ENCODE data around the gene ROCK1.

Gene ROCK1

GRCh38 chr18:21105936-21106335 lies 5.7 kb downstream of the ROCK1 start:
- no peak for DNase-seq (ENCODE audit: low spot score)

- DNase-seq (ENCODE audit: low spot score) = no peak
Observed at GRCh38 chr18:21101172-21101571, 10.4 kb downstream of the ROCK1 start.

- no peak for DNase-seq (ENCODE audit: low spot score)
Observed at GRCh38 chr18:21100678-21101077, 10.9 kb downstream of the ROCK1 start.

- no peak for DNase-seq (ENCODE audit: low spot score)
Observed at GRCh38 chr18:21100146-21100545, 11.5 kb downstream of the ROCK1 start.

- no peak for DNase-seq (ENCODE audit: low spot score)
Observed at GRCh38 chr18:21099442-21099841, 12.2 kb downstream of the ROCK1 start.

- DNase-seq (ENCODE audit: low spot score) = no peak
Observed at GRCh38 chr18:21096760-21097159, 14.9 kb downstream of the ROCK1 start.

GRCh38 chr18:21093133-21093532 lies 18.5 kb downstream of the ROCK1 start:
- no peak for DNase-seq (ENCODE audit: low spot score)

- DNase-seq (ENCODE audit: low spot score) = no peak
Observed at GRCh38 chr18:21090680-21091079, 20.9 kb downstream of the ROCK1 start.

DNA sequence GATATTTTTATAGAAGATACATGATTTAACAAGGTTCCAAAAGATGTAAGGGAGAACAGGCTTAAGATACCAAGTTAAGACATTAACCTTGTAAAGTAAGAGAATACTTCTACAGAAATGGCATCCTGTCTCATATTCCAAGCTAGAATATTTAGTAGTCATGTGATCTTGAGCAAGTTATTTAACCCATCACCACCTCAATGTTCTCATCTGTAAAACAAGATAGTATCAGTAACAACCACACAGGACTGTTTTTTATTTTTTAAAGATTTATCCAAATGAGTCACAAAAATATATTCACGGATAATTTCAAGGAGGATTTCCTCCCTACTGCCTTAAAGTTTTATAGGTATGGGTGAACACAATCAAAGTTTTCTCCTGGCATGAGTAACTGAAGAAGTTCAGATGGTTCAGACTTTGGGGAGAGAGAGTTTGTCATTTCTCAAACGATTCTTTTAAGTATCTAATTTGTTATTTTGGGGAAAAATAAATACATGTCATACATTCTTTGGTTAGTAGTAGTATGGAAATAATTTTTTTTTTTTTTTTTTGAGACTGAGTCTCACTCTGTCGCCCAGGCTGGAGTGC lies 25.9 kb downstream of the ROCK1 start:
- DNase-seq (ENCODE audit: low spot score) = no peak

DNA sequence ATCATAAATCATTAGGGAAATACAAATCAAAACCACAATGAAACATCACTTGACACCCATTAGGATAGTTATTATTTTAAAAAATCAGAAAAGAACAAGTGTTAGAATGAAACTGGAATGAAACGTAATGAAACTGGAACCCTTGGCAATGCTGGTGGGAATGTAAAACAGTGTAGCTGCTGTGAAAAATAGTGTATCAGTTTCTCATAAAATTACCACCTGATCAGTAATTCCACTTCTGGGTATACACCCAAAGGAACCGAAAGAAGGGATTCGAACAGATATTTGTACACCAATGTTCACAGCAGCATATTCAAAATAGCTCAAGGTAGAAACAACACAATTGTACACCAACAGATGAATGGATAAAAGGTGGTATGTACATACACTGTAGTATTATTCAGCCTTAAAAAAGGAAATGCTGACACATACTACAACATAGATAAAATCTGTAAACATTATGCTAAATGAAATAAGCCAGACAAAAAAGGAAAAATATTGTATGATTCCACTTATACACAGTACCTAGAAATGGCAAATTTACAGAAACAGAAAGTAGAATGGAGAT lies 27.0 kb downstream of the ROCK1 start:
- no peak for DNase-seq (ENCODE audit: low spot score)

- no peak for DNase-seq (ENCODE audit: low spot score)
Observed at GRCh38 chr18:21083017-21083416, 28.6 kb downstream of the ROCK1 start.

DNA sequence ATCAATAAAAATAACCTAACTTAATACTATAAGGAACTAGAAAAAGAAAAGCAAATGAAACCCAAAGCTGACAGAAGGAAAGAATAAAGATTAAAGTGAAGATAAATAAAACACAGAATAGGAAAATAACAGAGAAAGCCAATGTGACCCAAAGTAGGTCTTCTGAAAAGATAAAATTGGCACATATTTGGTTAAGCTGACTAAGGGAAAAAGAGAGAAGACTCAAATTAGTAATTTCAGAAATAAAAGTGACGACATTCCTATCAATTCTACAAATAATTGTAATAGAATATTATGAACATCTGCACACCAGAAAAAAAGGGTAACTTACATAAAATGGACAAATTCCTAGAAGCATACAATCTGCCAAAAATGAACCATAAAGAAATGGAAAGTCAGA lies 30.2 kb downstream of the ROCK1 start:
- DNase-seq (ENCODE audit: low spot score) = no peak

- no peak for DNase-seq (ENCODE audit: low spot score)
Observed at GRCh38 chr18:21080576-21080975, 31.0 kb downstream of the ROCK1 start.

- DNase-seq (ENCODE audit: low spot score) = no peak
Observed at GRCh38 chr18:21074336-21075323, 37.0 kb downstream of the ROCK1 start.

DNA sequence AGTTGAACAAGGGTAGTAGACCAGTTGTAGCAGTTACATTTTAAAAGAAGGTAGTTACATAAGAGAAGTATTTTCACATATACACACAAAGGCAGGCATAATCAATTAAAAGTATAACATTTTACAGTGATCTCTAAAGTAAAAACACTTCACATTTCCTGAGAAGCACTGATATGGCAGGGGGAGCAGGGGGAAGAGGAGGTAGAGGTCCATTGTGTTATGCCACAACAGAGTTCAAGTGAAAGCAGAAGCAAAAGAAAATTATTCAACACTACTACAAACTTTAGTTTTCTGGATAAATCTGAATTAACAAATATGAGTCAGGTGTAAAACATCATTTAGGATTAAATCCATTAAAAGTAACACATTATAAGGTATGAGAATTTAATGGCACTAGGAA lies 38.4 kb downstream of the ROCK1 start:
- DNase-seq (ENCODE audit: low spot score) = no peak

DNA sequence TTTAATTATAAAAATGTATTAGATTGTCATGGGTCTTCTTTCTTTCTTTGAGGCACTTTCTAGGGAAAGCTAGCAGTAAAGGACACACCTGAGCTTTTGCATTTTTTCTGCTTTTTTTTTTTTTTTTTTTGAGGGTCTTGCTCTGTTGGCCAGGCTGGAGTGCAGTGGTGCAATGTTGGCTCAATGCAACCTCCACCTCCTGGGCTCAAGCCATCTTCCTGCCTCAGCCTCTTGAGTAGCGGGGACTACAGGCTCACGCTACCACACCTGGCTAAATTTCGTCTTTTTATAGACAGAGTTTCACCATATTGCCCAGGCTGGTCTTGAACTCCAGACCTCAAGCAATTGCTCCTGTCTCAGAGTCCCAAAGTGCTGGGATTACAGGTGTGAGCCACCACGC lies 40.5 kb downstream of the ROCK1 start:
- no peak for DNase-seq (ENCODE audit: low spot score)

GRCh38 chr18:21069468-21069867 lies 42.1 kb downstream of the ROCK1 start:
- no peak for DNase-seq (ENCODE audit: low spot score)

GRCh38 chr18:21064347-21064746 lies 47.3 kb downstream of the ROCK1 start:
- DNase-seq (ENCODE audit: low spot score) = no peak

DNA sequence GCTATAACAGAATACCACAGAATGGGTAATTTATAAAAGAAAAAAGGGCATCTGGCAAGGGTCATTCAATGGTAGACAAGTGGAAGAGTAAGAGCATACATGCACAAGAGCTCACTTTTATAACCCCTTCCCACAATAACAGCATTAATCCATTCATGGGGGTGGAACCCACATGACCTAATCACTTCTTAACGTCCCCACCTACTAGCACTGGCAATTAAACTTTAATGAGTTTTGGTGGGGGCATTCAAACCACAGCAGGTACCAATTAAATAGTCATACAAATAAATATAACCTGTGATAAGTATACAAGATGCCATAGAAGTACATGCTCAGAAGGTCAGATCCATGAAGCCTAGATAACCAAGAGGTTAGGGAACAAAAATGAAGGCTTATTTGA lies 48.6 kb downstream of the ROCK1 start:
- no peak for DNase-seq (ENCODE audit: low spot score)

- no peak for DNase-seq (ENCODE audit: low spot score)
Observed at GRCh38 chr18:21057112-21057511, 54.5 kb downstream of the ROCK1 start.

DNA sequence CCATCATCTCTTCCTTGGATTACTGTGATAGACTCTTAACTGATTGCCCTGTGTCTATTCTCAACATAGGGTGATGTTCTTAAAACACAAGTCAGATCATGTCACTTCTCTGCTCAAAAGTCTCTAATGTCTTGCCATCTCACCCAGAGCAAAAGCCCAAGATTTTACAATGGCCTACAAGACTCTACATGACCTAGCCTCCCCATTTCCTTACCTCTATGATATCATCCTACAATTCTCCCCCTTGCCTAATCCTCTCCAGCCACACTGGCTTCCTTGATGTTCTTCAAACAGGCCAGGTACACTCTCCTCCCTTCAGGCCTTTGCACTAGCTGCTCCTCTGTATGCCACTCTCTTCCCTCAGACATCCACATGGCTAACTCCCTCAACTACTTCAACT lies 55.1 kb downstream of the ROCK1 start:
- no peak for DNase-seq (ENCODE audit: low spot score)

DNA sequence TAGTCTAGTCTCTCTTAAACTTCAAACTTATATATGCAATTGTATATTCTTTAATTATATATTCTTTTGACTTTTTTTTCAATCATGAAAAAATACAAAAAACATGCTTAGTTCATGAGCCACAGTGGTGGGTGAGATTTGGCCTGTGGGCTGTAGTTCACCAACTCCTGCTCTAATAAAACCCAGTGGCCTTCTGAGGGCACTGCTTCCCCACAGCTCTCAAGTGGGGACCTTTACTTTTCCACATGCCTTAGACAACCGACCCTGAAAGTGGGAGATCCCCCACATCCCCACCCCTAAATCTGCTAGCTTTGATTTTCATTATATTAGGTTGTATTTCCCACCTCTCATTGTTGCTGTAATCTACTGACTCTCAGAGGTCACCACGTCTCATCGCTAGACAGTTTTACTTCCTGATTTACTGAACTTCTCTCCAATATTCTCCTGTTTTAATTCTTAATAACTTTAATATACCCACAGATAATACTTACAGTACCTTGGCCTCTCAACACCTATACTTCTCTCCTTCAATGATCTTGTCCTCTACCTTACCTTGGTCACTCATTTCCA lies 57.3 kb downstream of the ROCK1 start:
- no peak for DNase-seq (ENCODE audit: low spot score)

GRCh38 chr18:21053127-21053526 lies 58.5 kb downstream of the ROCK1 start:
- no peak for DNase-seq (ENCODE audit: low spot score)

Data from ecto neural progenitor cell (in vitro differentiated cells).